GM18517 (cell line): ENCODE results near the gene EMC1.
"Not testable (repeated sequence)": the region's sequence is repeated elsewhere in the genome, so short reads cannot be mapped to it uniquely, and the experiment has no call there.

Experiments
- ATAC-seq: cut with Tn5 transposase; IDR thresholded peaks from one replicate; pipeline ENCODE4 v1.9.1; 2021; ENCODE audit warnings: mild to moderate bottlenecking, moderate library complexity; ENCODE audit not compliant: unreplicated experiment

The EMC1 gene

GRCh38 chr1:19196331-19196730 lies 55.0 kb downstream of the EMC1 start:
- ATAC-seq, result no peak

GRCh38 chr1:19193004-19193403 lies 58.3 kb downstream of the EMC1 start:
- no peak for ATAC-seq

GRCh38 chr1:19191811-19192210 lies 59.5 kb downstream of the EMC1 start:
- no peak for ATAC-seq

GRCh38 chr1:19190468-19190867 lies 60.9 kb downstream of the EMC1 start:
- ATAC-seq, result no peak

- no peak for ATAC-seq
Observed at GRCh38 chr1:19189270-19189669, 62.1 kb downstream of the EMC1 start.

- no peak for ATAC-seq
Observed at GRCh38 chr1:19187852-19188251, 63.5 kb downstream of the EMC1 start.

GRCh38 chr1:19186001-19186400 lies 65.3 kb downstream of the EMC1 start:
- no peak for ATAC-seq

GRCh38 chr1:19182223-19182622 lies 69.1 kb downstream of the EMC1 start:
- no peak for ATAC-seq

- not testable (repeated sequence) for ATAC-seq
Observed at GRCh38 chr1:19180265-19180657, 71.1 kb downstream of the EMC1 start.

- no peak for ATAC-seq
Observed at GRCh38 chr1:19179597-19180264, 71.6 kb downstream of the EMC1 start.

GRCh38 chr1:19178734-19179398 lies 72.5 kb downstream of the EMC1 start:
- ATAC-seq, result no peak

- ATAC-seq, result no peak
Observed at GRCh38 chr1:19177811-19178210, 73.5 kb downstream of the EMC1 start.

GRCh38 chr1:19169642-19170041 lies 81.7 kb downstream of the EMC1 start:
- ATAC-seq, result peak; percentile 63

GRCh38 chr1:19167140-19167539 lies 84.2 kb downstream of the EMC1 start:
- no peak for ATAC-seq

GRCh38 chr1:19166066-19166465 lies 85.3 kb downstream of the EMC1 start:
- ATAC-seq, result no peak
